Esophagus muscularis mucosa (tissue), 4 donors: ENCODE results near the gene KRT16. TPM values are rescaled to one million over a fixed set of nuclear protein-coding genes. Genes with fewer than 3 reads are reported as not detected.

Experiments used
- DNase-seq: peaks from one replicate; pipeline ENCODE4 v3.0.0-alpha.2; 2017; ENCODE audit errors: extremely low spot score
- H3K27ac ChIP-seq, 4 donors: fragments of 200-600 bp; sonication (generic); replicated peaks in 1 of 4; 1 replicate in 3 of 4; 2 replicates in 1 of 4; pipeline ENCODE4 v1.5.1; 2016 to 2019; ENCODE audit warnings: mild to moderate bottlenecking in 1 of 4
- H3K27me3 ChIP-seq, 4 donors: fragments of 200-600 bp; sonication (generic); one replicate each; pipeline versions ENCODE4 v1.5.1 to v1.6.0; 2016 to 2019
- H3K36me3 ChIP-seq, 4 donors: fragments of 200-600 bp; sonication (generic); one replicate each; pipeline ENCODE4 v1.5.1; 2016 to 2019
- H3K4me1 ChIP-seq, 4 donors: fragments of 200-600 bp; sonication (generic); one replicate each; pipeline ENCODE4 v1.5.1; 2016 to 2019
- H3K4me3 ChIP-seq, 4 donors: fragments of 200-600 bp; sonication (generic); 1 replicate in 2 of 4; 2 replicates in 2 of 4; pipeline ENCODE4 v1.5.1; 2016 to 2019; ENCODE audit warnings: mild to moderate bottlenecking in 4 of 4, moderate library complexity in 1 of 4
- H3K9me3 ChIP-seq, 4 donors: fragments of 200-600 bp; sonication (generic); 1 replicate in 3 of 4; 2 replicates in 1 of 4; pipeline ENCODE4 v1.5.1; 2016 to 2019
- EP300 ChIP-seq: sonication (generic); formaldehyde crosslinking; IDR thresholded peaks from one replicate; pipeline ENCODE4 v1.6.1; 2017; ENCODE audit warnings: antibody characterized with exemption
- POLR2A ChIP-seq: fragments of 450-650 bp; IDR thresholded peaks from one replicate; pipeline ENCODE4 v1.6.1; 2017; ENCODE audit warnings: antibody characterized with exemption, moderate library complexity, mild to moderate bottlenecking, low read depth
- POLR2AphosphoS5 ChIP-seq, 2 donors: sonication (generic); formaldehyde crosslinking; IDR thresholded peaks; one replicate each; pipeline ENCODE4 v1.6.1; 2017; ENCODE audit warnings: antibody characterized with exemption in 2 of 2
- WGBS: methylation state at CpG from one replicate; pipeline ENCODE4 v1.1.5; 2018; 5-methylcytosine and 5-hydroxymethylcytosine counted together
- intact Hi-C: fragments of 100-400 bp; cut with DNase I; formaldehyde crosslinking; loops from one replicate; pipeline ENCODE4 v1.15.1; 2023
- total RNA-seq, 4 donors: library from RNA; depleted of rRNA; stranded (reverse); fragments of >200 nt; gene quantifications; one replicate each; pipeline versions ENCODE4 v1.1.0 to v1.2.1, GENCODE V29; 2016
- TF ChIP-seq, protein P1 (sequence below), 3 experiments: fragments of 200-600 bp in 2 of 3; fragments of 450-650 bp in 1 of 3; sonication (generic) in 2 of 3; IDR thresholded peaks; one replicate each; pipeline ENCODE4 v1.5.1; 2017 to 2019; ENCODE audit warnings: antibody characterized with exemption in 3 of 3, mild to moderate bottlenecking in 2 of 3, moderate library complexity in 1 of 3

KRT16 gene
- total RNA-seq, 4 donors from 2014 or later = 1.7 TPM; not detected in 3

DNA sequence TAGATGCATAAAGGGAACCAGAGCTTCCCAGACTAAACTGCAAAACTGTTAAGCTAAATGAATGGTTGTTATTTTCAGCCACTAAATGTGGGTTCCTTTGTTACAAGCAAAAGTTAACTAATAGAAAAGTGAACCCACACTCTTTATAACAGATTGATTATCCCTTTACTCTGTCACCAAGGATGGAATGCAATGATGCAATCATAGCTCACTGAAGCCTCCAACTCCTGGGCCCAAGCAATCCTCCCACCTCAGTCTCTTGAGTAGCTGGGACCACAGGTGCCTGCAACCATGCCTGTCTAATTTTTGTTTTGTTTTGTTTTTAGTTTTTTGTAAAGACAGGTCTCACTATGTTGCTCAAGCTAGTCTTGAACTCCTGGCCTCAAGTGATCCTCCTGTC, 47.2 kb downstream of the KRT16 start:
- Histone ChIP-seq H3K27me3 (peaks cover 0 to 34% (median 0%) of the 10 kb centered on the region in 4 donors), H3K36me3 (no peaks in the 10 kb centered on the region), H3K4me3 (no peak overlapping the region), H3K9me3 (no peaks in the 10 kb centered on the region), H3K27ac (no peak overlapping the region), H3K4me1 (no peaks in the 10 kb centered on the region)
- DNase-seq = no peak
- intact Hi-C loops = no loop called here
- TF ChIP-seq, protein P1, sequence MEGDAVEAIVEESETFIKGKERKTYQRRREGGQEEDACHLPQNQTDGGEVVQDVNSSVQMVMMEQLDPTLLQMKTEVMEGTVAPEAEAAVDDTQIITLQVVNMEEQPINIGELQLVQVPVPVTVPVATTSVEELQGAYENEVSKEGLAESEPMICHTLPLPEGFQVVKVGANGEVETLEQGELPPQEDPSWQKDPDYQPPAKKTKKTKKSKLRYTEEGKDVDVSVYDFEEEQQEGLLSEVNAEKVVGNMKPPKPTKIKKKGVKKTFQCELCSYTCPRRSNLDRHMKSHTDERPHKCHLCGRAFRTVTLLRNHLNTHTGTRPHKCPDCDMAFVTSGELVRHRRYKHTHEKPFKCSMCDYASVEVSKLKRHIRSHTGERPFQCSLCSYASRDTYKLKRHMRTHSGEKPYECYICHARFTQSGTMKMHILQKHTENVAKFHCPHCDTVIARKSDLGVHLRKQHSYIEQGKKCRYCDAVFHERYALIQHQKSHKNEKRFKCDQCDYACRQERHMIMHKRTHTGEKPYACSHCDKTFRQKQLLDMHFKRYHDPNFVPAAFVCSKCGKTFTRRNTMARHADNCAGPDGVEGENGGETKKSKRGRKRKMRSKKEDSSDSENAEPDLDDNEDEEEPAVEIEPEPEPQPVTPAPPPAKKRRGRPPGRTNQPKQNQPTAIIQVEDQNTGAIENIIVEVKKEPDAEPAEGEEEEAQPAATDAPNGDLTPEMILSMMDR (IDR thresholded peaks at IDR 0.05) = no peak
- TF ChIP-seq POLR2A (no peak), POLR2AphosphoS5 (IDR thresholded peaks at IDR 0.05) (no peak), EP300 (no peak)

DNA sequence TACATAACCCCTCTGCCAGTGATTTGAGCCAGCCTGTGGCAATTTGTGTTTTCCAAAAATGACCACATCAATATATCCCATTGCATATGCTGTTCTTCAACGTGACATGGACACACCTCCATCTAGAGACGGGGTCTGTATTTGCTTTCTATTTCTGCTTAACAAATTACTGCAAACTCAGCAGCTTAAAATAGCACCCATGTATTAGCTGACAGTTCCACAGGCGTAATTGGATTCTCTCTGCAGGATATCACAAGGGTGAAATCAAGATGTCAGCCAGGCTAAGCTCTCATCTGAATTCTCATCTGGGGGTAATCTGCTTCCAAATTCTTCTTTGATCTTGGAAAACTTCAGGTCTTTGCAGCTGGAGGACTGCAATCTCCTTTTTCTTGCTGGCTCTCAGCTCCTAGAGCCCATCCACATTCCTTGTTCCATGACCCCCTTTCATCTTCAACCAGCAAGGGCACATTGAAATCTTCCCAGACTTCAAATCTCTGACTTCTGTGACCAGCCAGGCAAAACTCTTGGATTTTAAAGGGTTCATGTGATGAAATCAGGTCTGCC, 48.9 kb downstream of the KRT16 start:
- Histone ChIP-seq H3K9me3 (no peaks in the 10 kb centered on the region), H3K4me3 (no peak overlapping the region), H3K4me1 (no peaks in the 10 kb centered on the region), H3K27ac (no peak overlapping the region), H3K27me3 (peaks cover 0 to 39% (median 0%) of the 10 kb centered on the region in 4 donors), H3K36me3 (no peaks in the 10 kb centered on the region)
- 37% methylated on average over 3 of the region's 3 CpGs for WGBS
- intact Hi-C loops = no loop called here
- TF ChIP-seq, protein P1 (IDR thresholded peaks at IDR 0.05) = no peak
- TF ChIP-seq POLR2A (no peak), EP300 (no peak), POLR2AphosphoS5 (IDR thresholded peaks at IDR 0.05) (no peak)
- no peak for DNase-seq

DNA sequence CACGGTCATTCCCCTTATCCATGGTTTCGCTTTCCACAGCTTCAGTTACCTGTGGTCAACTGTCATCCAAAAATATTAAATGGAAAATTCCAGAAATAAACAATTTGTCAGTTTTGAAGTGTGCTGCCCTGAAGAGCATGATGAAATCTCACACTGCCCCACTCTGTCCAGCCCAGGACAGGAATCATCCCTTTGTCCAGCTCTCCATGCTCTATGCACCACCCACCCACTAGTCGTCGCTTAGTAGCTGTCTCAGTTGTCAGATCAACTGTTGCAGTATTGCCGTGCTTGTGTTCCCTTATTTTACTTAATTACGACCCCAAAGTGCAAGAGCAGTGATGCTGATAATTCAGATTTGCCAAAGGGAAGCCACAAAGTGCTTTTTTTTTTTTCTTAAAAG, 51.0 kb downstream of the KRT16 start:
- H3K4me1 ChIP-seq = no peaks in the 10 kb centered on the region
- H3K9me3 ChIP-seq = no peaks in the 10 kb centered on the region
- no peak overlapping the region for H3K4me3 ChIP-seq
- DNase-seq = no peak
- H3K36me3 ChIP-seq = no peaks in the 10 kb centered on the region
- peaks cover 0 to 42% (median 0%) of the 10 kb centered on the region in 4 donors for H3K27me3 ChIP-seq
- no peak overlapping the region for H3K27ac ChIP-seq
- intact Hi-C loops = no loop called here
- TF ChIP-seq EP300 (no peak), POLR2A (no peak), POLR2AphosphoS5 (IDR thresholded peaks at IDR 0.05) (no peak)
- TF ChIP-seq, protein P1 (IDR thresholded peaks at IDR 0.05) = no peak
- WGBS = 80% methylated on average over 6 of the region's 6 CpGs

Other genes with a start within 250 kb of the KRT16 start
- gene KRT33B, start 243.0 kb downstream of the KRT16 start, total RNA-seq = not detected
- gene KRT34, start 230.5 kb downstream of the KRT16 start, total RNA-seq = not detected
- gene KRT31, start 215.2 kb downstream of the KRT16 start, total RNA-seq = not detected
- gene KRT37, start 188.2 kb downstream of the KRT16 start, total RNA-seq = not detected
- not detected for gene KRT38, start 171.8 kb downstream of the KRT16 start, total RNA-seq
- not detected for gene KRT32, start 145.4 kb downstream of the KRT16 start, total RNA-seq
- not detected for gene KRT35, start 131.6 kb downstream of the KRT16 start, total RNA-seq
- gene KRT36, start 122.9 kb downstream of the KRT16 start, total RNA-seq = not detected
- gene KRT13, start 107.2 kb downstream of the KRT16 start, total RNA-seq = 10 to 100 TPM in 1 of 4 donors, under 1 TPM in 2, not detected in 1; 0.39 to 23.3 (median 0.52) TPM
- gene KRT15, start 93.9 kb downstream of the KRT16 start, total RNA-seq = 1 to 10 TPM in 1 of 4 donors, not detected in 3; 3.3 TPM
- gene KRT19, start 84.5 kb downstream of the KRT16 start, total RNA-seq = 1 to 10 TPM; 2.1 to 5.7 (median 3.1) TPM
- not detected for gene KRT9, start 40.7 kb downstream of the KRT16 start, total RNA-seq
- gene KRT14, start 25.9 kb downstream of the KRT16 start, total RNA-seq = 1 to 10 TPM in 1 of 4 donors, not detected in 3; 2.9 TPM
- gene KRT17, start 11.8 kb upstream of the KRT16 start, total RNA-seq = 1 to 10 TPM in 2 of 4 donors, under 1 TPM in 1, not detected in 1; 0.58 to 5.6 (median 1.2) TPM
- 100 to 1,000 TPM; 158 to 426 (median 207) TPM for gene EIF1, start 76.1 kb upstream of the KRT16 start, total RNA-seq
- not detected for gene GAST, start 99.6 kb upstream of the KRT16 start, total RNA-seq
- under 1 TPM in 1 of 4 donors, not detected in 3; 0.19 TPM for gene HAP1, start 121.9 kb upstream of the KRT16 start, total RNA-seq
- 10 to 100 TPM; 24.5 to 56.6 (median 46.4) TPM for gene JUP, start 173.9 kb upstream of the KRT16 start, total RNA-seq
- gene P3H4, start 199.2 kb upstream of the KRT16 start, total RNA-seq = 10 to 100 TPM in 2 of 4 donors, 1 to 10 TPM in 2; 8.4 to 19.9 (median 14.4) TPM
- gene FKBP10, start 200.2 kb upstream of the KRT16 start, total RNA-seq = 10 to 100 TPM; 30.5 to 49.4 (median 33.8) TPM
- 10 to 100 TPM; 64.8 to 95.6 (median 70.1) TPM for gene NT5C3B, start 223.5 kb upstream of the KRT16 start, total RNA-seq
- 1 to 10 TPM; 1.7 to 3.0 (median 2.7) TPM for gene KLHL10, start 225.1 kb upstream of the KRT16 start, total RNA-seq